SK-N-DZ (cell line): ENCODE data around the gene OR52I2. TPM values are rescaled to one million over a fixed set of nuclear protein-coding genes. Genes with fewer than 3 reads are reported as not detected.

Experiments
- DNase-seq: peaks from one replicate; pipeline ENCODE4 v3.0.0-alpha.2; 2015; ENCODE audit warnings: low spot score
- polyA plus RNA-seq, 2 experiments: library from polyadenylated mRNA; depleted of rRNA; stranded (reverse); fragments of >200 nt; gene quantifications; 2 replicates each; pipeline ENCODE4 v1.2.3, GENCODE V29; 2014

The OR52I2 gene
- not detected in 2 replicates for polyA plus RNA-seq (2014; cell fraction: cytosol; rRNA removed)
- not detected in 2 replicates for polyA plus RNA-seq (2014; cell fraction: nucleus; rRNA removed)

GRCh38 chr11:4581443-4581842 is at the start of gene OR52I2:
Gene OR52I2, plus strand, starts transcription at chr11:4581743.
- no peak for DNase-seq

GRCh38 chr11:4539603-4540219 is 41.8 kb upstream of the OR52I2 start:
- DNase-seq = no peak

GRCh38 chr11:4541071-4541470 is 40.5 kb upstream of the OR52I2 start:
- no peak for DNase-seq

GRCh38 chr11:4543561-4543960 is 38.0 kb upstream of the OR52I2 start:
- no peak for DNase-seq

GRCh38 chr11:4544891-4545290 is 36.7 kb upstream of the OR52I2 start, which contains the start of gene OR52M1:
Gene OR52M1, plus strand, starts transcription at chr11:4545191. Its CDS starts 0 bp downstream, at chr11:4545191.
- DNase-seq = no peak

- DNase-seq = no peak
Measured at GRCh38 chr11:4546878-4547277, 34.7 kb upstream of the OR52I2 start.

GRCh38 chr11:4547416-4547815 is 34.1 kb upstream of the OR52I2 start:
- DNase-seq = no peak

GRCh38 chr11:4551346-4551979 is 30.1 kb upstream of the OR52I2 start:
- no peak for DNase-seq

- no peak for DNase-seq
Measured at GRCh38 chr11:4559527-4560440, 21.8 kb upstream of the OR52I2 start.

GRCh38 chr11:4560467-4560866 is 21.1 kb upstream of the OR52I2 start:
- no peak for DNase-seq

- DNase-seq = no peak
Measured at GRCh38 chr11:4565371-4565770, 16.2 kb upstream of the OR52I2 start.

GRCh38 chr11:4569075-4569474 is 12.5 kb upstream of the OR52I2 start:
- DNase-seq = no peak

- DNase-seq = no peak
Measured at GRCh38 chr11:4576880-4577279, 4.7 kb upstream of the OR52I2 start.

GRCh38 chr11:4577761-4578160 is 3.8 kb upstream of the OR52I2 start:
- DNase-seq = no peak

- DNase-seq = no peak
Measured at GRCh38 chr11:4578624-4579023, 2.9 kb upstream of the OR52I2 start.

GRCh38 chr11:4580124-4580523 is 1.4 kb upstream of the OR52I2 start:
- no peak for DNase-seq

GRCh38 chr11:4589017-4589416 is 7.5 kb downstream of the OR52I2 start:
- no peak for DNase-seq

GRCh38 chr11:4593739-4594138 is 12.2 kb downstream of the OR52I2 start, which contains the start of gene OR52I1:
Gene OR52I1, plus strand, starts transcription at chr11:4594039. Its CDS starts 0 bp downstream, at chr11:4594039.
- no peak for DNase-seq

GRCh38 chr11:4605057-4605456 is 23.5 kb downstream of the OR52I2 start:
- DNase-seq = no peak

- no peak for DNase-seq
Measured at GRCh38 chr11:4606231-4607015, 24.9 kb downstream of the OR52I2 start.

GRCh38 chr11:4607096-4607495 is 25.6 kb downstream of the OR52I2 start:
- DNase-seq = no peak
